Measurements from ENCODE around the gene TFAP2A. TPM values are rescaled to one million over a fixed set of nuclear protein-coding genes. Genes with fewer than 3 reads are reported as not detected.

The TFAP2A gene
- total and polyA plus RNA-seq, 10 of the 15 experiments (the other 5 are each of a cell fraction or from before 2014, with no cell fraction given): 0.05 to 0.46 (median 0.17) TPM; not detected in 4

DNA sequence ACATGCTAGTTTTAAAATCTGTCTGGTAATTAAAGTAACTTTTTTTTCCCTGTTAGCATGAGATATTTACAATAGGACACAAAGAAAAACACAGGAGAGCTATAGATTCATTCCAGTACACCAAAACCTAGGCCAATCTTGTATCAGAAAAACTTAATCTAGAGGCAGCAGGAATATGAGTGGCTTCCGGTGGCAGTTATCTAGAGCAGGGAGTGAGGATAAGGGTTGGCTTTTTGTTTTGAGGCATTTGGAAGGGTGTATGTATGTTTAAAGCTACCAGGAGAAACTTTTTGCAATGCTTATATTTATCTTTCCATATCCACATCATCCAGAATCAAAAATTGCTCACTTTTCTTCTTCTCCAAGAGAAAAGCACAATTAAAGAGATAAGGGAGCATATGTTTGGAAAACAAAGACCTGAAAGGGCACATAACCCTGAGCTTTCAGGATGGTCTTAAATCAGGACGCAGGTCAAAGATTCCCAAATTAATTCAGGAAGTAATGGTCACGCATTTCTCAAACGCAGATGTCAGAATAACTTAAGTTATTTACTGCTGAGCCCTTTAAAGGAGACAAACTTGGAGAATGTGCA is 13.1 kb downstream of the TFAP2A start:
- Histone ChIP-seq H3K4me2 (ENCODE audit: control insufficient read depth, insufficient read depth) (no peak overlapping the region), H3K36me3 (ENCODE audit: control insufficient read depth in 2 of 2, insufficient read depth in 2 of 2, low read length in 1 of 2) (no peaks in the 10 kb centered on the region), H3K27me3 (replicated peaks in 1 of 2; ENCODE audit: control insufficient read depth in 2 of 2, insufficient read depth in 2 of 2, low read length in 1 of 2) (peaks cover 0 to 14% of the 10 kb centered on the region in 2 experiments; a peak in 2 of 4 replicates), H3K79me2 (ENCODE audit: control insufficient read depth, insufficient read depth, low read length) (no peaks in the 10 kb centered on the region), H3K4me3 (no peak overlapping the region), H3K9ac (ENCODE audit: control insufficient read depth, insufficient read depth, low read length) (no peak overlapping the region), H3K9me3 (replicated peaks; ENCODE audit: control insufficient read depth, insufficient read depth, low read length) (peaks cover 6% of the 10 kb centered on the region; the same call in 2 of the 3 replicates), H2AFZ (ENCODE audit: control insufficient read depth, low read depth, low read length) (no peak overlapping the region), H3K4me1 (ENCODE audit: control insufficient read depth, insufficient read depth, low read length) (no peaks in the 10 kb centered on the region; the same call in 1 of the 2 replicates), H4K20me1 (ENCODE audit: control insufficient read depth, insufficient read depth) (no peaks in the 10 kb centered on the region), H3K27ac (ENCODE audit: control insufficient read depth, insufficient read depth) (no peak overlapping the region)
- WGBS (ENCODE audit: insufficient coverage, insufficient replicate concordance, low lambda C conversion rate, missing lambda C conversion rate): 89% methylated on average over 4 of the region's 4 CpGs
- intact Hi-C loops (cut with micrococcal nuclease; ENCODE audit: unreplicated experiment) (no loop called here), in situ Hi-C loops (cut with MboI) (no loop called here)
- ChIA-PET CTCF (interaction anchor here (0.9 to 1.7 kb wide), 3 partner anchors 26 to 28 kb away, joined by 3 to 4 read pairs (median 3); no protein-coding TSS in a partner anchor), RAD21 (ENCODE audit: unreplicated experiment) (no interaction called here), SMC1A (ENCODE audit: uncharacterized antibody, unreplicated experiment) (interaction anchor here (1.4 to 2.7 kb wide), 2 partner anchors 27 to 63 kb away, joined by 3 to 11 read pairs; no protein-coding TSS in a partner anchor), POLR2A (interaction anchor here (1.0 kb wide), 1 partner anchor 13 kb away, joined by 3 read pairs; the partner anchor contains the start of gene TFAP2A)
- DNase-seq (ENCODE audit: low read depth, low spot score) (no peak), FAIRE-seq (no peak), ATAC-seq (no peak)
- BruUV-seq (replicated peaks): no TSS peak
- no peak for TF ChIP-seq RELA (IDR thresholded peaks at IDR 0.05; ENCODE audit: borderline replicate concordance, partially characterized antibody)
- TF ChIP-seq, protein P1, sequence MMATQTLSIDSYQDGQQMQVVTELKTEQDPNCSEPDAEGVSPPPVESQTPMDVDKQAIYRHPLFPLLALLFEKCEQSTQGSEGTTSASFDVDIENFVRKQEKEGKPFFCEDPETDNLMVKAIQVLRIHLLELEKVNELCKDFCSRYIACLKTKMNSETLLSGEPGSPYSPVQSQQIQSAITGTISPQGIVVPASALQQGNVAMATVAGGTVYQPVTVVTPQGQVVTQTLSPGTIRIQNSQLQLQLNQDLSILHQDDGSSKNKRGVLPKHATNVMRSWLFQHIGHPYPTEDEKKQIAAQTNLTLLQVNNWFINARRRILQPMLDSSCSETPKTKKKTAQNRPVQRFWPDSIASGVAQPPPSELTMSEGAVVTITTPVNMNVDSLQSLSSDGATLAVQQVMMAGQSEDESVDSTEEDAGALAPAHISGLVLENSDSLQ (IDR thresholded peaks at IDR 0.05): no peak
- TF ChIP-seq SREBF2 (IDR thresholded peaks at IDR 0.05; ENCODE audit: low read length): no peak
- TF ChIP-seq MYB (IDR thresholded peaks at IDR 0.05; ENCODE audit: borderline replicate concordance, low read depth, low read length): no peak
- TF ChIP-seq, protein P2, sequence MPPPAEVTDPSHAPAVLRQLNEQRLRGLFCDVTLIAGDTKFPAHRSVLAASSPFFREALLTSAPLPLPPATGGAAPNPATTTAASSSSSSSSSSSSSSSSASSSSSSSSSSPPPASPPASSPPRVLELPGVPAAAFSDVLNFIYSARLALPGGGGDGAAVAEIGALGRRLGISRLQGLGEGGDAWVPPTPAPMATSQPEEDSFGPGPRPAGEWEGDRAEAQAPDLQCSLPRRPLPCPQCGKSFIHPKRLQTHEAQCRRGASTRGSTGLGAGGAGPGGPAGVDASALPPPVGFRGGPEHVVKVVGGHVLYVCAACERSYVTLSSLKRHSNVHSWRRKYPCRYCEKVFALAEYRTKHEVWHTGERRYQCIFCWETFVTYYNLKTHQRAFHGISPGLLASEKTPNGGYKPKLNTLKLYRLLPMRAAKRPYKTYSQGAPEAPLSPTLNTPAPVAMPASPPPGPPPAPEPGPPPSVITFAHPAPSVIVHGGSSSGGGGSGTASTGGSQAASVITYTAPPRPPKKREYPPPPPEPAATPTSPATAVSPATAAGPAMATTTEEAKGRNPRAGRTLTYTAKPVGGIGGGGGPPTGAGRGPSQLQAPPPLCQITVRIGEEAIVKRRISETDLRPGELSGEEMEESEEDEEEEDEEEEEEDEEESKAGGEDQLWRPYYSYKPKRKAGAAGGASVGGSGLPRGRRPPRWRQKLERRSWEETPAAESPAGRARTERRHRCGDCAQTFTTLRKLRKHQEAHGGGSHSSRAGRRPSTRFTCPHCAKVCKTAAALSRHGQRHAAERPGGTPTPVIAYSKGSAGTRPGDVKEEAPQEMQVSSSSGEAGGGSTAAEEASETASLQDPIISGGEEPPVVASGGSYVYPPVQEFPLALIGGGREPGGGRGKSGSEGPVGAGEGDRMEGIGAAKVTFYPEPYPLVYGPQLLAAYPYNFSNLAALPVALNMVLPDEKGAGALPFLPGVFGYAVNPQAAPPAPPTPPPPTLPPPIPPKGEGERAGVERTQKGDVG (CRISPR knock-in tag; IDR thresholded peaks at IDR 0.05): no peak
- TF ChIP-seq, protein P3, sequence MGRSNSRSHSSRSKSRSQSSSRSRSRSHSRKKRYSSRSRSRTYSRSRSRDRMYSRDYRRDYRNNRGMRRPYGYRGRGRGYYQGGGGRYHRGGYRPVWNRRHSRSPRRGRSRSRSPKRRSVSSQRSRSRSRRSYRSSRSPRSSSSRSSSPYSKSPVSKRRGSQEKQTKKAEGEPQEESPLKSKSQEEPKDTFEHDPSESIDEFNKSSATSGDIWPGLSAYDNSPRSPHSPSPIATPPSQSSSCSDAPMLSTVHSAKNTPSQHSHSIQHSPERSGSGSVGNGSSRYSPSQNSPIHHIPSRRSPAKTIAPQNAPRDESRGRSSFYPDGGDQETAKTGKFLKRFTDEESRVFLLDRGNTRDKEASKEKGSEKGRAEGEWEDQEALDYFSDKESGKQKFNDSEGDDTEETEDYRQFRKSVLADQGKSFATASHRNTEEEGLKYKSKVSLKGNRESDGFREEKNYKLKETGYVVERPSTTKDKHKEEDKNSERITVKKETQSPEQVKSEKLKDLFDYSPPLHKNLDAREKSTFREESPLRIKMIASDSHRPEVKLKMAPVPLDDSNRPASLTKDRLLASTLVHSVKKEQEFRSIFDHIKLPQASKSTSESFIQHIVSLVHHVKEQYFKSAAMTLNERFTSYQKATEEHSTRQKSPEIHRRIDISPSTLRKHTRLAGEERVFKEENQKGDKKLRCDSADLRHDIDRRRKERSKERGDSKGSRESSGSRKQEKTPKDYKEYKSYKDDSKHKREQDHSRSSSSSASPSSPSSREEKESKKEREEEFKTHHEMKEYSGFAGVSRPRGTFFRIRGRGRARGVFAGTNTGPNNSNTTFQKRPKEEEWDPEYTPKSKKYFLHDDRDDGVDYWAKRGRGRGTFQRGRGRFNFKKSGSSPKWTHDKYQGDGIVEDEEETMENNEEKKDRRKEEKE (IDR thresholded peaks at IDR 0.05): no peak
- TF ChIP-seq MTA2 (IDR thresholded peaks at IDR 0.05; ENCODE audit: low read depth): no peak
- no peak for TF ChIP-seq ZNF274 (IDR thresholded peaks at IDR 0.05; ENCODE audit: insufficient read depth, insufficient read length)
- no peak for TF ChIP-seq PAX8 (IDR thresholded peaks at IDR 0.05)
- TF ChIP-seq, protein P4, sequence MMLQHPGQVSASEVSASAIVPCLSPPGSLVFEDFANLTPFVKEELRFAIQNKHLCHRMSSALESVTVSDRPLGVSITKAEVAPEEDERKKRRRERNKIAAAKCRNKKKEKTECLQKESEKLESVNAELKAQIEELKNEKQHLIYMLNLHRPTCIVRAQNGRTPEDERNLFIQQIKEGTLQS (IDR thresholded peaks at IDR 0.05; ENCODE audit: borderline replicate concordance, extremely low read depth, low read depth, low read length): no peak
